IPS-NIHi7 (cell line): ENCODE results near the gene CFAP221.
A peak's percentile ranks its signal among the peaks of the same experiment; 100 is the strongest.
"Not testable (repeated sequence)": the region's sequence is repeated elsewhere in the genome, so short reads cannot be mapped to it uniquely, and the experiment has no call there.

ENCODE experiments used
- DNase-seq: peaks from one replicate; pipeline ENCODE4 v3.0.0; 2012; ENCODE audit warnings: mixed read lengths; ENCODE audit errors: extremely low spot score

Gene CFAP221

GRCh38 chr2:119590873-119591272 is 46.6 kb downstream of the CFAP221 start:
- no peak for DNase-seq

GRCh38 chr2:119591523-119591922 is 47.3 kb downstream of the CFAP221 start:
- no peak for DNase-seq

GRCh38 chr2:119592436-119592835 is 48.2 kb downstream of the CFAP221 start:
- peak; percentile 30 for DNase-seq

DNA sequence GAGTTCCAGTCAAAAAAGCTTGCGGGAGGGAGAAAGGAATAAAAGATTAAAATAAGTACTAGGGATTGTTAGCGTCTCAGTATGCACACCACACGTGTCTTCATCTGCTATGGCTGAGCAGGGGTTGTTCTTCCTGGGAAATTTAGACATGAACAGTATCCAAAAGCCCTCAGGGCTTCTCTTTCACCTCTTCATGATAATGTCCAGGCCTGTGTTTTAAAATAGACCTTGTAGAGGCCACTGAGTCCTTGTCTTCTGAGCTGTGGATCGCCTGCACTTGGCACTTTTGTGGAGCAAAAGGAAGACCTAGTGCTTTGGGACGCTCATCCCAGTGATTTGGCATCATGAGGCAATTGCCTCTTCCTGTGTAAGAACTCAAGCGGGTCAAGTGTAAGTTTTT is 52.4 kb downstream of the CFAP221 start:
- DNase-seq: no peak

DNA sequence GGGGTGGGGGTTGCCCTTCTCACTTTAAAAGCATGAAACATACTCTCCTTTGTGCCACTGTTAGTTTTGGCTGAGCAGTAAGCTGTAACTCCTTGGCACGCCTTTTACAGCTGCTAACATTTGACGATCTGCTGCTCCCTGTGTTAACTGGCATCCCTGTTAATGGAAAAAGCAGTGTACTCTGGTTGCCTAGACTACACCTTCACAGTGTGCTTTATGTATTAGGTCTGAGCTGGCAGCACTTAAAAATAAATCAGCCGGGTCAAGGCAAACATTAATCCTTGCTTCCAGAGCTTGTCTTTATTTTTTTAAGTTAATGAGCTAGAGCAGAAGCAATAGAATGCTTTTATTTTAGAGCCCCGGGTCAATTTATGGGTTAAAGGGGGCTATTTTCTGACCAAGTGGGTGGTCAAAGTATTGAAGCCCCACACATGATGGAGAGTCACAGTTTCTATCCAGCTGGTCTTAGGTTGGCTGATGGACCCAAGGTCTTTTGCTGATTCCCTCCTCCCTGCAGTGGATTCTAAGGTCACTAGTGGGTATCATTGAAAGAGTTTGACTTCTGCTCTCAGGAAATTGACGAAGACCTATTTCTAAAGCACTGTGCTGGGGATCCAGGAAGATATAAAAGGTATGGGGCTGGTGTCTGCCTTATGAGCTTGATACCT is 54.5 kb downstream of the CFAP221 start:
- no peak for DNase-seq

GRCh38 chr2:119599384-119599783 is 55.1 kb downstream of the CFAP221 start:
- DNase-seq: no peak

GRCh38 chr2:119605096-119605495 is 60.8 kb downstream of the CFAP221 start:
- DNase-seq: no peak

DNA sequence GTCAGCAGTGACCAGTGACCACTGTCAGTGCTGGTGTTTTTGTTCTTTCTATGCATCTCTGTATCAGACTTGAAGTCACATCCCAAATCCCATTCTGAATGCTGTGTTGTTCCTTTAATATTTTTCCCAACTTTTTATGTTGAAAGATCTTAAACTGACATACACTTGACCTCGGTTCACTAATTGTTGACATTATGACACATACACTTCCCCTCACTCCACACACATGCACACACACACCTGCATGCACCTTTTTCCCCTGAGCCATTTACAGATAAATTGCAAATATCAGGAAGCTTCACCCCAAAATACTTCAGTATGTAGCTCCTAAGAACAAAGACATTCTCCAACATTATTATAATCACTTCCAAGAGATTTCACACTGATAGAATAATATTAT is 62.4 kb downstream of the CFAP221 start:
- no peak for DNase-seq

DNA sequence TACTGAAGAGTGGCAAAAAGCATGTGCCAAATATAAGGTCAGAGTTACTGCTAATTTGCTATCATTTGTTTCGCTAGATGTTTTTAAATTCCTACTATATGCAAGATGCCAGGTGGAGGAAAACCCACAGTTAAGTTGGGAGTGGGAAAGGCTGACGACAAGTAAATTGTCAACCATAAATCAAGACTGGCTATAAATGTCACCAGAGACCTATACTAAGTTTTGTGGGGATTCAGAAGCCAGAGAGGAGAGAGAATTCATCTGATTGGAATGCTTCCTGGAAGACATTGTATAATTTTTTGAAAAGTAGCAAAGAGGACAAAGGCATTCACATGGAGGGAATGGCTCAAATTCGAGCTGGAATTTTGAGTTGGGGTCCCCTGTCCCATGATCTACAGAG is 64.3 kb downstream of the CFAP221 start:
- no peak for DNase-seq

GRCh38 chr2:119609337-119609736 is 65.1 kb downstream of the CFAP221 start:
- DNase-seq: no peak

GRCh38 chr2:119614140-119614539 is 69.9 kb downstream of the CFAP221 start:
- DNase-seq: not testable (repeated sequence)

GRCh38 chr2:119616421-119616820 is 72.2 kb downstream of the CFAP221 start:
- no peak for DNase-seq

DNA sequence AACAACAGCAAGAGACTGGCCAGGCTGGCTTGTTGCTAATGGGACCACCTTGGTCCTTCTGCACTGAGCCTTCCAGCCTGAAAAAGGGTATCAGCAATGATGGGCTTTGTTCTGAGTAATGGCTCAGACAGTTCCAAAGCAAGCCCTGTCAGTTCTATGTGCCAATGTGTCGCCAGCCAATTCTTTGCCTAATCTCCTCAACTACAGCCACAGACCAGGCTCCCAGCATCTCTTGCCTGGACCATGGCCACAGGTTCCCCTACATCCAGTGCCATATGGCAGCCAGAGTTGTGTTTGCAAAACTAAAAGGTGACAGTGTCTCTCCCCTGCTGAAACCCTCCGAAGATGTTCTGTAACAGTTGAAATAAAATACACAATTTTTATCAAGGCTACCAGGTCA is 73.2 kb downstream of the CFAP221 start:
- DNase-seq: no peak

DNA sequence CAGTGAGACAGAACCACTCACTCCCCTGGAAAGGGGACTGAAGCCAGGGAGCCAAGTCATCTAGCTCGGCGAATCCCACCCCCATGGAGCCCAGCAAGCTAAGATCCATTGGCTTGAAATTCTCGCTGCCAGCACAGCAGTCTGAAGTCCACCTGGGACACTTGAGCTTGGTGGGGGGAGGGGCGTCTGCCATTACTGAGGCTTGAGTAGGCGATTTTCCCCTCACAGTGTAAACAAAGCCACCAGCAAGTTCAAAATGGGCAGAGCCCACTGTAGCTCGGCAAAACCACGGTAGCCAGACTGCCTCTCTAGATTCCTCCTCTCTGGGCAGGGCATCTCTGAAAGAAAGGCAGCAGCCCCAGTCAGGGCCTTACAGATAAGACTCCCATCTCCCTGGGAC is 74.5 kb downstream of the CFAP221 start:
- DNase-seq: not testable (repeated sequence)

DNA sequence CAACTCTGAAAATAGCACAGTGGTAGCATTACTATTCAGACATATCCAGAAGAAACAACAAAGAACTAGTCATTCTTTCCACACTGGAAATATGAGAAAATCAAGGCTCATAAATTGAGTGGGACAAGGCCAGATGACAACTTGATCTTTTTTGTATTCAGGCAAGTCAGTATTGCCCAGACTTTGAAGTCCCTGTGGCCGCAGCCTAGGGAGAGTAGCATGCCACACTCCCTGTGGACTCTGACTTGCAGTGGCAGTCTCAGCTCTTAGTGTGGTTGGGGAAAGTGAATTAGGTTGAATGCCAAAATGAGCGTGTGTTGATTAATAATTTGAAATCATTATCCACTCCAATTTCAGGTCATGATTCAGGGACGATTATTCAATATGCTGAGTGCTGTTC is 81.0 kb downstream of the CFAP221 start:
- DNase-seq: no peak

DNA sequence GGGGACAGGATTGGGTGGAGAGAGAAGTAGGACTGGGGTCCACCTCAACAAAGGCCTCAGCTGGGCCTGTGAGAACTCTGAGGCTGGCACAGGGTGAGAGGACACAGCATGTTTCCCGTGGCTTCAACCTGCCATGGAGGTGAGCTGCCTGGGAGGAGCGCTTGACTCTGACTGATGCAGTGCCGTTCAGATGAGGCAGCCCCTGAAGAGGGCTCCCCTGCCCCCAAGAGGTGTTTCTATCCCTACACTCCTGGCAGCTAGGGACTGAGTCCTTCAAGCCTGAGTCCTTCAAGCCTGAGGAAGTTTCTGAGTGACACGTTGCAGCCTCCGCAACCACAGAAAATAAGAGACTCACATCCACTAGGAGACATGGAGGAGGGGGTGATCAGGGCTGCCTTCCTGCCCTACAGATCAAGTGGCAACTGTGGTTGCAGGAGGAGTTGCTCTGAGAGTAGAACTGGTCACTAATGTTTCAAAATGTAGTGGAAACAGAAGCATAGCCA is 85.1 kb downstream of the CFAP221 start:
- DNase-seq: no peak

DNA sequence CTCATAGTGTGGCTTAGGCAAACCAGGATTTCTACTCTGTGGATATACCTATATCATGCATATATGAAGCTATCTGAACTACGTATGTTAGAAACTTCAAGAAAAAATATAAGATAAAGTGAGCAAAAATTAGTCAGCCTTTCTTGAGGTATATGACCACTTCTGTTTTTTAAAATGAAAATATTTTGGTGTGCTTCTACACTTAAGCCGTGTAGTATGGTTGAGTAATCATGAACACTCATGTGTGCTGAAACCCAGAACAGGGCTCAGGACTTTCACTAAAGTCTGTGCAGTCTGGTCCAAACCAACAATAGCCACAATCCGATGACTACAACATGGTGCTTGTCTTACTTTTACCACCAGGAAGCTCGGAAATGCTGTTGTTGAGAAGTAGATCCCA is 85.9 kb downstream of the CFAP221 start:
- DNase-seq: no peak

DNA sequence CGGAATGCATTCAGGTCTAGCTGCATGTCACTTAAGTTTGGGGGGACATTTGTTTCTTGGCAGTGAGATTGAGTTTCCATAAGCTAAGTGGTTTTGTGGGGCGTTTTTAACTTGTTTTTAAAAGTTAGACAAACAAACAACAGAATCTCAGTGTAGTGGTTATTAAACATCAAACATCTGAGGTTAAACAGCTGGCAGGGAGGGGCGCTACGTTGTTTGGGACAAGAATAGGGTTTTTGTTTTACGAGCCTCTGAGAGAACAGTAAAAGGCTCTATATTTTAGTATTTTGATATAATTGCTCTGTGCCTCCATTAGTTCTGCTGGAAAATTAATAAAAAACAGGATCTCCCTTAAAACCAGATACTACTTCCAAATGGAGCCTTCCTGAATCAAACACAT is 93.1 kb downstream of the CFAP221 start:
- no peak for DNase-seq

DNA sequence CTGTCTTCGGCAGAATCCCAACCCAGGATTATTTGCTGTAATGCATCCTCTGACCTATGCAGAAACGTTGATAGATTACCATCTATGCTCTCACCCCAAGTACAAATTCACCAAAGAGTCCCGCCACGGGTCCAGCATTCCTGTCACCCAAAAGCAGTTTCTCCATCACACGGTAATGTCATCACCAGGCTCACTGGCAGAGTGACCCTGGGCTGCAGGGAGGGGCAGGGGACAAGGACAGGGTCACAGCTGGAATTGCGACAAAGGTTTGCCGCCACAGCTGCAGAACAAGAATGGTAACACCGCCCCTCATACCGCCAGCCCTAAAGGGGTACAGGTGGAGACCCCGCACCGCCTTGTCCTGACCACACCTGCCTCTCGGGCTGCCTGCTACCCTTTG is 94.0 kb downstream of the CFAP221 start:
- DNase-seq: no peak

- peak; percentile 50 for DNase-seq
These were observed 94.7 kb downstream of the CFAP221 start for GRCh38 chr2:119638685-119639554.

GRCh38 chr2:119641562-119642258 is 97.5 kb downstream of the CFAP221 start:
- DNase-seq: peak; percentile 91

GRCh38 chr2:119644186-119644585 is 99.9 kb downstream of the CFAP221 start:
- DNase-seq: no peak
